ENCODE results near the gene ARHGAP6.

DNA sequence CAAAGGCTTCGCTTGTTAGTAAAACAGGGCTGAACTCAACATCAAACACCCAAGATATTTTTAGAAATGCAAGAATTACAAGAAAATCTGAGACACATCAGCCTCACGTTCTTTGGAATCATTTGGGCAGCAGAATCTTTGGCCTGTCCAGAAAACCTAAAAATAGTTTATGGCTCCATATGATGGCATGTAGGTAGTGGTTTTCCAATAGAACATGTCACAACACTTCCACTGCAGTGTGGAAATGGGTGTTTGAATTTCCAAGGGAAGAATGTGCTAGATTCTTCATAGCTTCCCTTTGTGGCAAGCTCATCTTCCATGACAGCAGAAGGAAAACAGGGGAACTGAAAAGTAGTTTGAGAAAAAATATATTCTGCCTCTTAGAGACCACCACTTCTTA lies 118.8 kb downstream of the ARHGAP6 start:
- TF ChIP-seq CTCF (IDR thresholded peaks at IDR 0.05) (no peak), POLR2A (IDR thresholded peaks at IDR 0.05) (no peak), EP300 (IDR thresholded peaks at IDR 0.05) (no peak)

Data from ovary (tissue), 3 donors.